SK-N-SH (cell line): Measurements from ENCODE around the gene SETX. TPM values are rescaled to one million over a fixed set of nuclear protein-coding genes. Genes with fewer than 3 reads are reported as not detected.
A peak's percentile ranks its signal among the peaks of the same experiment; 100 is the strongest.

Experiments
- CTCF ChIA-PET: fragments of 300-600, 350-600 bp; formaldehyde crosslinking; extraction: SDS; loops from one replicate; lab custom pipeline; 2021; lab: Yijun Ruan, JAX
- POLR2A ChIA-PET: fragments of 350-600 bp; sonication (Branson Sonifier 250); formaldehyde crosslinking; extraction: SDS; loops from one replicate; lab custom pipeline; 2020; ENCODE audit warnings: antibody characterized with exemption, inconsistent platforms; lab: Yijun Ruan, JAX
- DNase-seq: peaks from one replicate; pipeline ENCODE4 v3.0.0; 2012
- H2AFZ ChIP-seq: fragments of 200-600 bp; sonication (generic); 2 replicates; pipeline ENCODE4 v1.8.1; 2016; ENCODE audit warnings: antibody characterized with exemption, mild to moderate bottlenecking, low read depth
- H3F3A ChIP-seq: fragments of 200-600 bp; sonication (generic); replicated peaks from 2 replicates; pipeline ENCODE3; 2016; ENCODE audit warnings: antibody characterized with exemption, mild to moderate bottlenecking; ENCODE audit not compliant: insufficient read depth
- H3K27ac ChIP-seq, 2 experiments: fragments of 200-500 bp in 1 of 2; fragments of 200-600 bp in 1 of 2; sonication (Bioruptor generic) in 1 of 2; sonication (generic), shearing (Covaris generic) in 1 of 2; 2 replicates each; pipeline versions ENCODE4 v1.5.1 to v1.6.1; 2014 to 2016; ENCODE audit warnings: low read depth in 2 of 2, inconsistent platforms in 1 of 2, low read length in 1 of 2, mild to moderate bottlenecking in 1 of 2, mixed read lengths in 1 of 2
- H3K27me3 ChIP-seq: fragments of 200-600 bp; sonication (generic), shearing (Covaris generic); 2 replicates; pipeline ENCODE4 v1.6.1; 2016; ENCODE audit warnings: mixed run types; ENCODE audit not compliant: insufficient read depth
- H3K36me3 ChIP-seq, 2 experiments: fragments of 200-500 bp in 1 of 2; fragments of 200-600 bp in 1 of 2; sonication (Bioruptor generic) in 1 of 2; sonication (generic) in 1 of 2; replicated peaks in 1 of 2; 2 replicates each; pipeline versions ENCODE3 to v1.5.1; 2014 to 2016; ENCODE audit warnings: low read length in 1 of 2, mild to moderate bottlenecking in 1 of 2; ENCODE audit not compliant: insufficient read depth in 2 of 2, control insufficient read depth in 1 of 2
- H3K4me1 ChIP-seq, 2 experiments: fragments of 200-500 bp in 1 of 2; fragments of 200-600 bp in 1 of 2; sonication (Bioruptor generic) in 1 of 2; sonication (generic), shearing (Covaris generic) in 1 of 2; 2 replicates each; pipeline versions ENCODE4 v1.5.1 to v1.6.1; 2014 to 2016; ENCODE audit warnings: low read depth in 1 of 2, low read length in 1 of 2, mixed run types in 1 of 2; ENCODE audit not compliant: insufficient read depth in 2 of 2, control insufficient read depth in 1 of 2
- H3K4me2 ChIP-seq: fragments of 200-600 bp; sonication (generic), shearing (Covaris generic); 2 replicates; pipeline ENCODE4 v1.6.1; 2017; ENCODE audit warnings: mixed run types
- H3K4me3 ChIP-seq, 2 experiments: fragments of 200-500 bp in 1 of 2; fragments of 200-600 bp in 1 of 2; sonication (Bioruptor generic) in 1 of 2; sonication (generic), shearing (Covaris generic) in 1 of 2; 2 replicates each; pipeline versions ENCODE4 v1.5.1 to v1.8.1; 2014 to 2016; ENCODE audit warnings: low read depth in 2 of 2, inconsistent platforms in 1 of 2, low read length in 1 of 2, mild to moderate bottlenecking in 1 of 2, mixed read lengths in 1 of 2, moderate library complexity in 1 of 2
- H3K79me2 ChIP-seq: fragments of 200-600 bp; sonication (generic); 2 replicates; pipeline ENCODE4 v1.8.1; 2017; ENCODE audit warnings: mild to moderate bottlenecking; ENCODE audit not compliant: insufficient read depth
- H3K9ac ChIP-seq: fragments of 200-600 bp; sonication (generic); 2 replicates; pipeline ENCODE4 v1.6.1; 2017; ENCODE audit warnings: mixed run types
- H3K9me2 ChIP-seq: fragments of 200-600 bp; sonication (generic); 2 replicates; pipeline ENCODE4 v1.6.1; 2017; ENCODE audit warnings: mixed run types
- H3K9me3 ChIP-seq: fragments of 200-600 bp; sonication (generic); 2 replicates; pipeline ENCODE4 v1.6.1; 2017; ENCODE audit warnings: mixed run types, mild to moderate bottlenecking, moderate library complexity
- H4K20me1 ChIP-seq: fragments of 200-600 bp; sonication (generic); 2 replicates; pipeline ENCODE4 v1.6.1; 2017; ENCODE audit warnings: mild to moderate bottlenecking, mixed run types; ENCODE audit not compliant: insufficient read depth
- CHD2 ChIP-seq: fragments of 150-350 bp; IDR thresholded peaks from 2 replicates; pipeline ENCODE4 v1.6.1; 2018; ENCODE audit warnings: low read length; ENCODE audit not compliant: partially characterized antibody
- CTCF ChIP-seq: fragments of 200-600 bp; sonication (generic); IDR thresholded peaks from 2 replicates; pipeline ENCODE4 v1.6.1; 2017; ENCODE audit warnings: antibody characterized with exemption, mild to moderate bottlenecking, moderate library complexity
- ELF1 ChIP-seq: IDR thresholded peaks from 2 replicates; pipeline ENCODE4 v1.4.0; 2012
- EP300 ChIP-seq, 2 experiments: IDR thresholded peaks; 2 replicates each; pipeline versions ENCODE4 v1.4.0 to v1.6.1; 2012; ENCODE audit warnings: borderline replicate concordance in 1 of 2, low read depth in 1 of 2, low read length in 1 of 2
- EZH2phosphoT487 ChIP-seq: fragments of 200-600 bp; sonication (generic); IDR thresholded peaks from 2 replicates; pipeline ENCODE4 v1.6.1; 2017; ENCODE audit warnings: low read depth, mixed run types, mild to moderate bottlenecking, antibody characterized with exemption, moderate library complexity, borderline replicate concordance
- FOXM1 ChIP-seq: IDR thresholded peaks from 2 replicates; pipeline ENCODE4 v1.4.0; 2012; ENCODE audit warnings: low read depth, mild to moderate bottlenecking
- GATA2 ChIP-seq: sonication (generic); formaldehyde crosslinking; IDR thresholded peaks from 2 replicates; pipeline ENCODE4 v1.5.0; 2020; ENCODE audit warnings: mild to moderate bottlenecking, missing genetic modification reagents
- IRF3 ChIP-seq: fragments of 150-350 bp; IDR thresholded peaks from 2 replicates; pipeline ENCODE4 v1.6.1; 2016; ENCODE audit warnings: mild to moderate bottlenecking, low read depth, low read length
- JUND ChIP-seq: IDR thresholded peaks from 2 replicates; pipeline ENCODE4 v1.4.0; 2012
- MEF2A ChIP-seq: IDR thresholded peaks from 2 replicates; pipeline ENCODE4 v1.4.0; 2012; ENCODE audit warnings: low read depth, borderline replicate concordance
- NFIC ChIP-seq: IDR thresholded peaks from 2 replicates; pipeline ENCODE4 v1.4.0; 2012; ENCODE audit warnings: borderline replicate concordance
- NRF1 ChIP-seq: IDR thresholded peaks from 2 replicates; pipeline ENCODE4 v1.6.1; 2012; ENCODE audit warnings: low read depth, mild to moderate bottlenecking, low read length
- RAD21 ChIP-seq: IDR thresholded peaks from 2 replicates; pipeline ENCODE4 v1.6.1; 2012; ENCODE audit warnings: mild to moderate bottlenecking, low read length
- RCOR1 ChIP-seq: fragments of 150-350 bp; IDR thresholded peaks from 2 replicates; pipeline ENCODE4 v1.6.1; 2017; ENCODE audit warnings: antibody characterized with exemption, low read length
- RXRA ChIP-seq: IDR thresholded peaks from 2 replicates; pipeline ENCODE4 v1.4.0; 2012; ENCODE audit warnings: low read depth, mild to moderate bottlenecking, borderline replicate concordance
- SIN3A ChIP-seq: IDR thresholded peaks from 2 replicates; pipeline ENCODE4 v1.6.1; 2012; ENCODE audit warnings: low read depth, mild to moderate bottlenecking, low read length, moderate library complexity, borderline replicate concordance
- TAF1 ChIP-seq: IDR thresholded peaks from 2 replicates; pipeline ENCODE4 v1.6.1; 2012; ENCODE audit warnings: low read depth, mild to moderate bottlenecking, low read length, moderate library complexity, borderline replicate concordance
- TCF12 ChIP-seq: IDR thresholded peaks from 2 replicates; pipeline ENCODE4 v1.4.0; 2012
- TEAD4 ChIP-seq: IDR thresholded peaks from 2 replicates; pipeline ENCODE4 v1.4.0; 2012; ENCODE audit warnings: mild to moderate bottlenecking, borderline replicate concordance; ENCODE audit not compliant: insufficient read depth
- YY1 ChIP-seq: IDR thresholded peaks from 2 replicates; pipeline ENCODE4 v1.4.0; 2012; ENCODE audit warnings: low read depth, mild to moderate bottlenecking
- WGBS: methylation state at CpG from one replicate; pipeline ENCODE4 v1.1.6; 2017; ENCODE audit warnings: low lambda C conversion rate; 5-methylcytosine and 5-hydroxymethylcytosine counted together
- polyA plus RNA-seq, 3 experiments: library from polyadenylated mRNA; depleted of rRNA; stranded (reverse); fragments of >200 nt; gene quantifications; 2 replicates each; pipeline ENCODE4 v1.2.3, GENCODE V29; 2012

Gene SETX
- polyA plus RNA-seq, 1 of the 3 experiments (the other 2 are of a cell fraction), result 12.3 TPM

- WGBS, result 75% methylated on average over 9 of the region's 9 CpGs
These were observed 49.6 kb upstream of the SETX start for GRCh38 chr9:132404228-132404881.

More at GRCh38 chr9:132404228-132404881, 49.6 kb upstream of the SETX start:
- DNase-seq, result no peak
- Histone ChIP-seq H3K9me2 (no peaks in the 10 kb centered on the region), H3K4me1 (peaks cover 0 to 15% of the 10 kb centered on the region in 2 experiments; a peak in 3 of 4 replicates), H3K27ac (no peak overlapping the region), H2AFZ (no peak overlapping the region), H3K4me3 (0 out of 4 replicates have a peak overlapping the region, but pooled peaks of 1 of the 2 experiments have one; percentile 2), H3K27me3 (no peaks in the 10 kb centered on the region), H3K9me3 (no peaks in the 10 kb centered on the region), H3K79me2 (peaks cover 63% of the 10 kb centered on the region), H3K4me2 (no peak overlapping the region), H3F3A (peaks cover 4% of the 10 kb centered on the region), H3K36me3 (peaks cover 27 to 31% of the 10 kb centered on the region in 2 experiments), H4K20me1 (0 out of 2 replicates have a peak, but pooled peaks cover 4% of the 10 kb centered on the region), H3K9ac (no peak overlapping the region)
- ChIA-PET POLR2A (interaction anchor here (0.7 kb wide), 1 partner anchor 50 kb away, joined by 3 read pairs; the partner anchor contains the start of gene SETX), CTCF (no interaction called here)
- no peak for TF ChIP-seq EP300 (IDR thresholded peaks at IDR 0.05; ENCODE audit: borderline replicate concordance in 1 of 2, low read depth in 1 of 2, low read length in 1 of 2)
- no peak for TF ChIP-seq RCOR1
- TF ChIP-seq TEAD4, result no peak
- no peak for TF ChIP-seq EZH2phosphoT487
- TF ChIP-seq JUND, result no peak
- no peak for TF ChIP-seq IRF3
- TF ChIP-seq GATA2, result no peak
- no peak for TF ChIP-seq TCF12
- TF ChIP-seq CTCF, result no peak
- no peak for TF ChIP-seq MEF2A
- no peak for TF ChIP-seq NFIC
- no peak for TF ChIP-seq TAF1
- TF ChIP-seq YY1, result no peak
- TF ChIP-seq SIN3A, result no peak
- TF ChIP-seq FOXM1, result no peak
- TF ChIP-seq ELF1, result no peak
- no peak for TF ChIP-seq RAD21
- TF ChIP-seq CHD2, result no peak
- TF ChIP-seq NRF1, result no peak
- TF ChIP-seq RXRA, result no peak
